Body of pancreas (tissue), 4 donors: ENCODE data around the gene CCND2.

Source experiments
- CTCF ChIP-seq, 7 experiments: fragments of 450-650 bp in 4 of 7; fragments of 200-600 bp in 3 of 7; sonication (generic) in 3 of 7; IDR thresholded peaks; one replicate each; pipeline ENCODE4 v1.5.1; 2016 to 2019; ENCODE audit warnings: antibody characterized with exemption in 7 of 7
- POLR2A ChIP-seq, 3 donors: fragments of 450-650 bp; IDR thresholded peaks; one replicate each; pipeline ENCODE4 v1.6.1; 2016; ENCODE audit warnings: antibody characterized with exemption in 3 of 3, mild to moderate bottlenecking in 2 of 3

GRCh38 chr12:4225571-4225970 lies 48.0 kb upstream of the CCND2 start:
- TF ChIP-seq CTCF (IDR thresholded peaks at IDR 0.05), result no peak
- no peak for TF ChIP-seq POLR2A (IDR thresholded peaks at IDR 0.05)
